Measurements from ENCODE around the gene FMR1. TPM values are rescaled to one million over a fixed set of nuclear protein-coding genes. Genes with fewer than 3 reads are reported as not detected.

The FMR1 gene
- total and polyA plus RNA-seq, 12 donors = 10.0 to 30.2 (median 27.2) TPM

DNA sequence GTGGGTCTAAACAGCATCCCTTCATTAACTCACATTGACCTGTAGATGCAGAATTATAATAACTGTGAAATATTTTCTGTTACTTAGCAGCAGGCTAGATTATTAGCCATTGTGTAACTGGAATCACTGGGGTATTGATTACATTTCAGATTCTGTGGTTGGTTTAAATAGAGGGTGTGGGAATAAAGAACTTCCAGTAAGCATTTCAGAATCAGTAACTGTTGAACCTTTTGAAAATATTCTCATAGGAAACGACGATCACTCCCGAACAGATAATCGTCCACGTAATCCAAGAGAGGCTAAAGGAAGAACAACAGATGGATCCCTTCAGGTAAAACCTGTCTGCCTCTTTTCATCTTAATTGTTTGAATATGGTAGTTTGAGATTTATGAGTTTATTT, 33.6 kb downstream of the FMR1 start:
- intact Hi-C loops (cut with DNase I) = no loop called here
- WGBS, 2 donors = 88 to 96% methylated on average over 5 of the region's 5 CpGs
- H3K9me3 ChIP-seq = no peaks in the 10 kb centered on the region
- no peaks in the 10 kb centered on the region for H3K4me1 ChIP-seq
- H3K36me3 ChIP-seq = peaks cover 0 to 99% (median 4%) of the 10 kb centered on the region in 9 donors
- ATAC-seq (no peak), DNase-seq (no peak)
- no peak overlapping the region for H3K4me3 ChIP-seq
- H3K27me3 ChIP-seq = no peaks in the 10 kb centered on the region
- no peak overlapping the region for H3K27ac ChIP-seq
- TF ChIP-seq, protein P1, sequence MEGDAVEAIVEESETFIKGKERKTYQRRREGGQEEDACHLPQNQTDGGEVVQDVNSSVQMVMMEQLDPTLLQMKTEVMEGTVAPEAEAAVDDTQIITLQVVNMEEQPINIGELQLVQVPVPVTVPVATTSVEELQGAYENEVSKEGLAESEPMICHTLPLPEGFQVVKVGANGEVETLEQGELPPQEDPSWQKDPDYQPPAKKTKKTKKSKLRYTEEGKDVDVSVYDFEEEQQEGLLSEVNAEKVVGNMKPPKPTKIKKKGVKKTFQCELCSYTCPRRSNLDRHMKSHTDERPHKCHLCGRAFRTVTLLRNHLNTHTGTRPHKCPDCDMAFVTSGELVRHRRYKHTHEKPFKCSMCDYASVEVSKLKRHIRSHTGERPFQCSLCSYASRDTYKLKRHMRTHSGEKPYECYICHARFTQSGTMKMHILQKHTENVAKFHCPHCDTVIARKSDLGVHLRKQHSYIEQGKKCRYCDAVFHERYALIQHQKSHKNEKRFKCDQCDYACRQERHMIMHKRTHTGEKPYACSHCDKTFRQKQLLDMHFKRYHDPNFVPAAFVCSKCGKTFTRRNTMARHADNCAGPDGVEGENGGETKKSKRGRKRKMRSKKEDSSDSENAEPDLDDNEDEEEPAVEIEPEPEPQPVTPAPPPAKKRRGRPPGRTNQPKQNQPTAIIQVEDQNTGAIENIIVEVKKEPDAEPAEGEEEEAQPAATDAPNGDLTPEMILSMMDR (IDR thresholded peaks at IDR 0.05) = no peak

DNA sequence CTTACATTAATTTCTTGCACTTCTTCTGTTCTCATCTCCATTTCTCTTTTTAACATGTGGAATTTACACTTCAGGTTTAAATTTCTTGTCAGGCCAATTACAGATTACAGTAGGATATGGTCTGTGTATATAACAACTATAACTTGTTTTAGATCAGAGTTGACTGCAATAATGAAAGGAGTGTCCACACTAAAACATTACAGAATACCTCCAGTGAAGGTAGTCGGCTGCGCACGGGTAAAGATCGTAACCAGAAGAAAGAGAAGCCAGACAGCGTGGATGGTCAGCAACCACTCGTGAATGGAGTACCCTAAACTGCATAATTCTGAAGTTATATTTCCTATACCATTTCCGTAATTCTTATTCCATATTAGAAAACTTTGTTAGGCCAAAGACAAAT, 36.8 kb downstream of the FMR1 start:
- 95 to 97% methylated on average over 7 of the region's 7 CpGs for WGBS, 2 donors
- no peaks in the 10 kb centered on the region for H3K27me3 ChIP-seq
- ATAC-seq (no peak), DNase-seq (no peak)
- H3K4me3 ChIP-seq = no peak overlapping the region
- TF ChIP-seq, protein P1 (IDR thresholded peaks at IDR 0.05) = no peak
- H3K4me1 ChIP-seq = no peaks in the 10 kb centered on the region
- H3K36me3 ChIP-seq = peaks cover 0 to 70% (median 4%) of the 10 kb centered on the region in 9 donors
- intact Hi-C loops (cut with DNase I) = no loop called here
- H3K27ac ChIP-seq = no peak overlapping the region
- no peaks in the 10 kb centered on the region for H3K9me3 ChIP-seq

DNA sequence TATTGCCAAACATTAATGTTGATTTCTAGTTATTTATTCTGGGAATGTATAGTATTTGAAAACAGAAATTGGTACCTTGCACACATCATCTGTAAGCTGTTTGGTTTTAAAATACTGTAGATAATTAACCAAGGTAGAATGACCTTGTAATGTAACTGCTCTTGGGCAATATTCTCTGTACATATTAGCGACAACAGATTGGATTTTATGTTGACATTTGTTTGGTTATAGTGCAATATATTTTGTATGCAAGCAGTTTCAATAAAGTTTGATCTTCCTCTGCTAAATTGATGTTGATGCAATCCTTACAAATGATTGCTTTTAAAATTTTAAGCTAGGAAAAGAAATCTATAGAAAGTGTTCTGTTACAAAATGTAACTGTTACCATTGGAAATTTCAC, 38.6 kb downstream of the FMR1 start:
- no peaks in the 10 kb centered on the region for H3K27me3 ChIP-seq
- no peak for DNase-seq
- H3K4me3 ChIP-seq = no peak overlapping the region
- intact Hi-C loops (cut with DNase I) = no loop called here
- TF ChIP-seq, protein P1 (IDR thresholded peaks at IDR 0.05) = no peak
- WGBS, 2 donors = 96 to 98% methylated on average over 1 of the region's 1 CpG
- H3K36me3 ChIP-seq = peaks cover 0 to 52% (median 4%) of the 10 kb centered on the region in 9 donors
- H3K4me1 ChIP-seq = no peaks in the 10 kb centered on the region
- H3K27ac ChIP-seq = no peak overlapping the region
- no peak for ATAC-seq
- H3K9me3 ChIP-seq = no peaks in the 10 kb centered on the region

DNA sequence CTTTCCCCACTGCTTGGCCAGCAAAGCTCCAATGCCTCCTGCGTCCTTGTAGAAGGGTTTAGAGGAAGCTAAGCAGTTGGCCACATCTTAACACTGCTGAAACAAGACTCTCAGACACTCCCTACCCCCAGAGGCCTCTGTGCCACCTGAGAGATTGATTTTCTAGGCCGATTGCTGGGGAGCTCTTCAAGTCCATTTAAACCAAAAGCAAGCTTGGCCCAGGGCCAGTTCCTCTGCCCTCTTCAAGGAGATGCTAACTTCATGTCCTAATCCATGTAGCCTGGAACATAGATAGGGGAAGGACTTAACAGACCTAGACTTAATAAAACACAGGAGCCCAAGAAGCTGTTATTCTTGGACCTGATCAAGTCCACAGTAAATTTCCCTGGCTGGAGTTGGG, 42.3 kb downstream of the FMR1 start:
- intact Hi-C loops (cut with DNase I) = no loop called here
- WGBS, 2 donors = 79 to 83% methylated on average over 2 of the region's 2 CpGs
- H3K27ac ChIP-seq = no peak overlapping the region
- peaks cover 0 to 17% (median 0%) of the 10 kb centered on the region in 9 donors for H3K36me3 ChIP-seq
- H3K4me1 ChIP-seq = no peaks in the 10 kb centered on the region
- no peaks in the 10 kb centered on the region for H3K9me3 ChIP-seq
- no peak for ATAC-seq
- H3K27me3 ChIP-seq = no peaks in the 10 kb centered on the region
- TF ChIP-seq, protein P1 (IDR thresholded peaks at IDR 0.05) = no peak
- DNase-seq = peak in 1 of 2 donors; percentile 8
- no peak overlapping the region for H3K4me3 ChIP-seq

All from heart right ventricle (tissue), 16 donors.